ENCODE measurements around the gene CELSR1. TPM values are rescaled to one million over a fixed set of nuclear protein-coding genes. Genes with fewer than 3 reads are reported as not detected.

CELSR1 gene
- total and polyA plus RNA-seq, 7 donors: 0.23 to 5.0 (median 0.82) TPM

GRCh38 chr22:46373159-46373558, 164.3 kb downstream of the CELSR1 start:
- Histone ChIP-seq H3K4me1 (no peaks in the 10 kb centered on the region), H3K4me3 (no peak overlapping the region), H3K27me3 (peaks cover 0 to 4% (median 0%) of the 10 kb centered on the region in 3 donors), H3K36me3 (no peaks in the 10 kb centered on the region), H3K9me3 (no peaks in the 10 kb centered on the region), H3K27ac (no peak overlapping the region)
- no peak for TF ChIP-seq CTCF (IDR thresholded peaks at IDR 0.05)
- no peak for TF ChIP-seq POLR2A (IDR thresholded peaks at IDR 0.05)
- TF ChIP-seq EP300 (IDR thresholded peaks at IDR 0.05): no peak
- TF ChIP-seq POLR2AphosphoS5 (IDR thresholded peaks at IDR 0.05): no peak
- DNase-seq: no peak
- intact Hi-C loops (cut with DNase I): no loop called here
- WGBS, 2 donors: 9 to 43% methylated on average over 8 of the region's 8 CpGs

GRCh38 chr22:46372686-46373085, 164.7 kb downstream of the CELSR1 start:
- Histone ChIP-seq H3K27ac (no peak overlapping the region), H3K36me3 (no peaks in the 10 kb centered on the region), H3K4me1 (no peaks in the 10 kb centered on the region), H3K9me3 (no peaks in the 10 kb centered on the region), H3K27me3 (peaks cover 0 to 4% (median 0%) of the 10 kb centered on the region in 3 donors), H3K4me3 (no peak overlapping the region)
- WGBS, 2 donors: 88 to 93% methylated on average over 18 of the region's 18 CpGs
- intact Hi-C loops (cut with DNase I): no loop called here
- TF ChIP-seq POLR2A (IDR thresholded peaks at IDR 0.05) (no peak), POLR2AphosphoS5 (IDR thresholded peaks at IDR 0.05) (no peak), EP300 (IDR thresholded peaks at IDR 0.05) (no peak), CTCF (IDR thresholded peaks at IDR 0.05) (no peak)
- no peak for DNase-seq

- no peaks in the 10 kb centered on the region for H3K36me3 ChIP-seq
- no peak overlapping the region for H3K27ac ChIP-seq
- no peak for DNase-seq
- no peak overlapping the region for H3K4me3 ChIP-seq
- H3K4me1 ChIP-seq: no peaks in the 10 kb centered on the region
- intact Hi-C loops (cut with DNase I): no loop called here
- H3K9me3 ChIP-seq: no peaks in the 10 kb centered on the region
- 93 to 94% methylated on average over 2 of the region's 2 CpGs for WGBS, 2 donors
- peaks cover 0 to 10% (median 8%) of the 10 kb centered on the region in 3 donors for H3K27me3 ChIP-seq
- no peak for TF ChIP-seq POLR2A (IDR thresholded peaks at IDR 0.05)
- no peak for TF ChIP-seq CTCF (IDR thresholded peaks at IDR 0.05)
- no peak for TF ChIP-seq EP300 (IDR thresholded peaks at IDR 0.05)
- TF ChIP-seq POLR2AphosphoS5 (IDR thresholded peaks at IDR 0.05): no peak
Observed at GRCh38 chr22:46371623-46372226, 165.7 kb downstream of the CELSR1 start.

- intact Hi-C loops (cut with DNase I): no loop called here
- no peak for DNase-seq
- Histone ChIP-seq H3K9me3 (no peaks in the 10 kb centered on the region), H3K27ac (no peak overlapping the region), H3K27me3 (peaks cover 4 to 15% (median 15%) of the 10 kb centered on the region in 3 donors), H3K4me1 (no peaks in the 10 kb centered on the region), H3K36me3 (no peaks in the 10 kb centered on the region), H3K4me3 (no peak overlapping the region)
- no peak for TF ChIP-seq POLR2A (IDR thresholded peaks at IDR 0.05)
- no peak for TF ChIP-seq EP300 (IDR thresholded peaks at IDR 0.05)
- no peak for TF ChIP-seq CTCF (IDR thresholded peaks at IDR 0.05)
- TF ChIP-seq POLR2AphosphoS5 (IDR thresholded peaks at IDR 0.05): no peak
- 22 to 72% methylated on average over 15 of the region's 15 CpGs for WGBS, 2 donors
Observed at GRCh38 chr22:46370584-46371291, 166.7 kb downstream of the CELSR1 start.

Measured in sigmoid colon (tissue), 7 donors.